Spleen (tissue), 11 donors: ENCODE results near the gene OIP5. TPM values are rescaled to one million over a fixed set of nuclear protein-coding genes. Genes with fewer than 3 reads are reported as not detected.

Source experiments
- DNase-seq: peaks from one replicate; pipeline ENCODE4 v3.0.0-alpha.2; 2020
- H3K27ac ChIP-seq, 8 donors: fragments of 200-600 bp; sonication (generic) in 7 of 8; 1 replicate in 4 of 8; 2 replicates in 4 of 8; pipeline versions ENCODE4 v1.5.0 to v1.8.0; 2016 to 2021; ENCODE audit warnings: inconsistent platforms in 4 of 8, mild to moderate bottlenecking in 4 of 8, moderate library complexity in 1 of 8
- H3K27me3 ChIP-seq, 7 donors: fragments of 200-600 bp; sonication (generic) in 6 of 7; replicated peaks in 1 of 7; 1 replicate in 4 of 7; 2 replicates in 3 of 7; pipeline versions ENCODE4 v1.5.0 to v1.8.0; 2016 to 2021; ENCODE audit warnings: inconsistent platforms in 3 of 7, mild to moderate bottlenecking in 1 of 7
- H3K36me3 ChIP-seq, 6 donors: fragments of 200-600 bp; sonication (generic) in 5 of 6; 1 replicate in 4 of 6; 2 replicates in 2 of 6; pipeline versions ENCODE4 v1.5.0 to v1.8.0; 2016 to 2021; ENCODE audit warnings: inconsistent platforms in 2 of 6
- H3K4me1 ChIP-seq, 6 donors: fragments of 200-600 bp; sonication (generic) in 5 of 6; 1 replicate in 3 of 6; 2 replicates in 3 of 6; pipeline versions ENCODE4 v1.5.0 to v1.8.0; 2016 to 2021; ENCODE audit warnings: inconsistent platforms in 3 of 6
- H3K4me3 ChIP-seq, 8 donors: fragments of 200-600 bp; sonication (generic) in 7 of 8; 1 replicate in 4 of 8; 2 replicates in 4 of 8; pipeline versions ENCODE4 v1.5.0 to v1.8.0; 2016 to 2021; ENCODE audit warnings: inconsistent platforms in 4 of 8, mild to moderate bottlenecking in 4 of 8, moderate library complexity in 2 of 8
- H3K9me3 ChIP-seq, 8 donors: fragments of 200-600 bp; sonication (generic) in 7 of 8; 1 replicate in 4 of 8; 2 replicates in 4 of 8; pipeline versions ENCODE4 v1.5.0 to v1.8.0; 2016 to 2021; ENCODE audit warnings: inconsistent platforms in 4 of 8
- POLR2A ChIP-seq, 3 donors: fragments of 450-650 bp; IDR thresholded peaks; one replicate each; pipeline ENCODE4 v1.5.1; 2017; ENCODE audit warnings: antibody characterized with exemption in 3 of 3, mild to moderate bottlenecking in 1 of 3
- POLR2AphosphoS5 ChIP-seq, 3 donors: sonication (generic); formaldehyde crosslinking; IDR thresholded peaks; one replicate each; pipeline ENCODE4 v1.5.1; 2017; ENCODE audit warnings: antibody characterized with exemption in 3 of 3
- WGBS, 5 donors: extraction: QIAGEN DNeasy Blood & Tissue Kit in 3 of 5; methylation state at CpG; one replicate each; pipeline versions ENCODE4 v1.1.5 to v1.1.7; 2013 to 2018; 5-methylcytosine and 5-hydroxymethylcytosine counted together
- intact Hi-C: fragments of 100-400 bp; cut with DNase I; formaldehyde crosslinking; loops from one replicate; pipeline ENCODE4 v1.15.0; 2023; ENCODE audit warnings: low total_unique reads
- polyA plus RNA-seq, 3 donors: library from polyadenylated mRNA; stranded (reverse); fragments of 200-250 nt; gene quantifications; one replicate each; pipeline ENCODE4 v1.2.1, GENCODE V29; 2013
- total RNA-seq, 7 donors: library from RNA; depleted of rRNA in 3 of 7; stranded (reverse); fragments of >200 nt in 3 of 7; fragmentation: NEBNext Ultra II Directional in 4 of 7; extraction: Animal tissue kit (Norgen Biotek cat#: 25700) in 4 of 7; gene quantifications; one replicate each; pipeline versions ENCODE4 v1.1.0 to v1.2.1, GENCODE V29; 2016 to 2021
- TF ChIP-seq, protein P1 (sequence below), 11 experiments: fragments of 200-600 bp in 7 of 11; fragments of 450-650 bp in 4 of 11; sonication (generic) in 4 of 11; IDR thresholded peaks in 8 of 11; conservative IDR thresholded peaks in 3 of 11; 1 replicate in 7 of 11; 2 replicates in 4 of 11; pipeline versions ENCODE4 v1.4.0 to v1.8.0; 2016 to 2021; ENCODE audit warnings: antibody characterized with exemption in 11 of 11, inconsistent platforms in 4 of 11, mild to moderate bottlenecking in 1 of 11
- donor health status: healthy with polysubstance abuse.
- donor health status: DM: no; HTN: no; CAD: no; lungs with moderate emphysema.
- donor health status: DM: no; HTN: no; CAD: no.
- donor health status: Bipolar disorder and iron deficiency.
- donor health status: healthy.
- donor health status: DM: no; HTN: no; CAD: no.
- donor health status: DM: yes; HTN: yes; CAD: no.

Gene OIP5
- total and polyA plus RNA-seq, 10 donors = 1.1 to 6.0 (median 2.3) TPM; not detected in 1

DNA sequence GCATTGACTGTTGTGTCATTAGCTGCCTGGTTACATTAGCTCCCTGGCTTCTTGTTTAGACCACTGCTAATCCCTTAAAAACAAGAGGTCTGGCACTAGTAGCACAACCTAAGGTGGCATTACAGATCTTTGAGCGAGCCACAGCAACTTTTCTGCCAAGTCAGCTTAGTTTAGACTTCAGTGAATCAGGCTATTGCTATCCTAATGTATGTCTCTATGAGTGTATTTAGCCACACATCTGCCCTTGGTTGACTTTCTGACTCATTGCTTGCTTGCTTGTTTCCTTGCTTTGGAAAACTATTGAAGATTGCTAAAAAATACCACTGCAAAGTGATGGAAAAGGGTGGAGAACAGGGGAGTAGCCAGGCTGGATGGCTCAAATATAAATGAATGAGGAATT, 51.2 kb downstream of the OIP5 start:
- TF ChIP-seq, protein P1, sequence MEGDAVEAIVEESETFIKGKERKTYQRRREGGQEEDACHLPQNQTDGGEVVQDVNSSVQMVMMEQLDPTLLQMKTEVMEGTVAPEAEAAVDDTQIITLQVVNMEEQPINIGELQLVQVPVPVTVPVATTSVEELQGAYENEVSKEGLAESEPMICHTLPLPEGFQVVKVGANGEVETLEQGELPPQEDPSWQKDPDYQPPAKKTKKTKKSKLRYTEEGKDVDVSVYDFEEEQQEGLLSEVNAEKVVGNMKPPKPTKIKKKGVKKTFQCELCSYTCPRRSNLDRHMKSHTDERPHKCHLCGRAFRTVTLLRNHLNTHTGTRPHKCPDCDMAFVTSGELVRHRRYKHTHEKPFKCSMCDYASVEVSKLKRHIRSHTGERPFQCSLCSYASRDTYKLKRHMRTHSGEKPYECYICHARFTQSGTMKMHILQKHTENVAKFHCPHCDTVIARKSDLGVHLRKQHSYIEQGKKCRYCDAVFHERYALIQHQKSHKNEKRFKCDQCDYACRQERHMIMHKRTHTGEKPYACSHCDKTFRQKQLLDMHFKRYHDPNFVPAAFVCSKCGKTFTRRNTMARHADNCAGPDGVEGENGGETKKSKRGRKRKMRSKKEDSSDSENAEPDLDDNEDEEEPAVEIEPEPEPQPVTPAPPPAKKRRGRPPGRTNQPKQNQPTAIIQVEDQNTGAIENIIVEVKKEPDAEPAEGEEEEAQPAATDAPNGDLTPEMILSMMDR (IDR thresholded peaks at IDR 0.05 in 8 of 11, conservative IDR thresholded peaks at IDR 0.05 in 3 of 11) = no peak
- TF ChIP-seq POLR2AphosphoS5 (IDR thresholded peaks at IDR 0.05) = no peak
- TF ChIP-seq POLR2A (IDR thresholded peaks at IDR 0.05) = no peak
- H3K27ac ChIP-seq = no peak overlapping the region
- H3K36me3 ChIP-seq = peaks cover 0 to 61% (median 19%) of the 10 kb centered on the region in 6 donors
- no peak overlapping the region for H3K4me3 ChIP-seq
- no peaks in the 10 kb centered on the region for H3K27me3 ChIP-seq
- intact Hi-C loops = no loop called here
- peaks cover 4 to 27% (median 24%) of the 10 kb centered on the region in 6 donors for H3K4me1 ChIP-seq
- 80 to 100% (median 95%) methylated on average over 1 of the region's 1 CpG for WGBS, 5 donors
- H3K9me3 ChIP-seq = no peaks in the 10 kb centered on the region
- DNase-seq = no peak

DNA sequence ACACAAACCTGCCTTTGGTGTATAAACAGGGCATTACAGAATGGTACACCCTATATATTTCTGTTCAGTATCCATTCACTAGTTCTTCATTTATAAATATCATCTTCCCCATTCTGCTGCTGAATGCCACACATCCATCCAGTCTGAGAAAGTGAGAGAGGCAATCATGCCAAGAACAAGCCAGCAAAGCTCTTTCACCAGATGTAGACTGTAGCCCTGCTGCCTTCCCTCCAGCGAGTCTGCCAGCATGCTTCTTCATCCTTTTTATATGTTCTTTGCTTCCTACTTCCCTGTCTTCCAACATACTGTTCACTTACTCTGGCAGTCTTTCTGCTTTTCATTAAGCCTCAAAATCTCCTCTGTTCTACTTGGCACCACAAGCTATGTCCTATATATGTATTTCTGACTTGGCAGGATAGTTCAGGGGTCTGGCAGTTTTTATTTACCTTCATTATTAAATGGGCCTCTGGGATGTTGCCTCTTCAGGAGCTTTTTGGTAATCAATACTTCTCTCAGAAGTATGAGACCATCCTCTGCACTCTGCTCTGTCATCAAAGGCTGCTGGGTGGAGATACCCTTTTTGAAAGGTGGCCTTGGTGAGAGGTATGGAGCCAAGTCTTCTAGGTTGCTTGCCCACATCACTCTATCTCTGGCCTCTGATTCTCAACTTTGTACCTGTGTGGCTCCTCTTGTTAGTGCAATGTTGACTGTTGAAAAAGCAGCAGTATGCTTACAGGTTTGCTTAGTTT, 52.7 kb downstream of the OIP5 start:
- H3K27ac ChIP-seq = no peak overlapping the region
- H3K9me3 ChIP-seq = no peaks in the 10 kb centered on the region
- no peak for DNase-seq
- H3K36me3 ChIP-seq = peaks cover 0 to 65% (median 21%) of the 10 kb centered on the region in 6 donors
- 79 to 86% (median 82%) methylated on average over 1 of the region's 1 CpG for WGBS, 5 donors
- intact Hi-C loops = no loop called here
- TF ChIP-seq POLR2A (IDR thresholded peaks at IDR 0.05) = no peak
- H3K27me3 ChIP-seq = no peaks in the 10 kb centered on the region
- no peak overlapping the region for H3K4me3 ChIP-seq
- H3K4me1 ChIP-seq = peaks cover 0 to 12% (median 9%) of the 10 kb centered on the region in 6 donors

DNA sequence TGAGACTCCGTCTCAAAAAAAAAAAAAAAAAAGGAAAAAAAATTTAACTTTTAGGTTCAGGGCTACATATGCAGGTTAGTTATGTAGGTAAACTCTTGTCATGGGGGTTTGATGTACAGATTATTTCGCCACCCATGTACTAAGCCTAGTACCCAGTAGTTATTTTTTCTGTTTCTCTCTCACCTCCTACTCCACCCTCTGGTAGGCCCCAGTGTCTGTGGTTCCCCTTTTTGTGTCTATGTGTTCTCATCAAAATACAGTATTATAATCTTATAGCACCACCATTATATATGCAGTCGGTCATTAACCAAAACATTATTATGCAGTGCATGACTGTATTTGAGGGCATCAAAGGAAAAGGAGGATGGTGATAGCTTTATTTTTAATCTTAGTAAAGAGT, 54.1 kb downstream of the OIP5 start:
- intact Hi-C loops = no loop called here
- no peak overlapping the region for H3K4me3 ChIP-seq
- H3K4me1 ChIP-seq = peaks cover 0 to 5% (median 5%) of the 10 kb centered on the region in 6 donors
- peaks cover 0 to 79% (median 30%) of the 10 kb centered on the region in 6 donors for H3K36me3 ChIP-seq
- H3K27ac ChIP-seq = no peak overlapping the region
- no peaks in the 10 kb centered on the region for H3K9me3 ChIP-seq
- no peak for DNase-seq
- no peaks in the 10 kb centered on the region for H3K27me3 ChIP-seq
- WGBS, 5 donors = 85 to 95% (median 86%) methylated on average over 3 of the region's 3 CpGs
- TF ChIP-seq POLR2A (IDR thresholded peaks at IDR 0.05) (no peak), POLR2AphosphoS5 (IDR thresholded peaks at IDR 0.05) (no peak)
- TF ChIP-seq, protein P1 (IDR thresholded peaks at IDR 0.05 in 8 of 11, conservative IDR thresholded peaks at IDR 0.05 in 3 of 11) = no peak

DNA sequence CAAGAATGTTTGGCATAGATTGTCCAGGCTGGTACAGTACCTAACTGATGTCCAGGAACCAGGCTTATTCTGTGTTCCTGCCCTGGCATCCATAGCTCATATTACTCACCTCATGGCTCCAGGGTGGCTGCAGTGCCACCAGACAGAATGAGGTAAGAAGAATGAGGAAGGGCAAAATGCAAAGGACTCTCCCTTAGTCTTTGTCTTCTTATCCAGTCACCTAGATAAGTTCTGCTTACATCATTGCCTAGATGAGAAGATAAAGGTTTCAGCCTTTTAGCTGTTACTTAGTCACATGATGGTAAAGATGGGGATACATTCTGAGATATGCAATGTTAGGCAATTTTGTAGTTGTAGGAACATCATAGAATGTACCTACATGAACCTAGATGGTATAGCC, 55.6 kb downstream of the OIP5 start:
- Histone ChIP-seq H3K4me3 (no peak overlapping the region), H3K27ac (no peak overlapping the region), H3K4me1 (no peaks in the 10 kb centered on the region), H3K9me3 (no peaks in the 10 kb centered on the region), H3K27me3 (no peaks in the 10 kb centered on the region), H3K36me3 (peaks cover 0 to 94% (median 34%) of the 10 kb centered on the region in 6 donors)
- no peak for DNase-seq
- intact Hi-C loops = no loop called here
- TF ChIP-seq POLR2A (IDR thresholded peaks at IDR 0.05) (no peak), POLR2AphosphoS5 (IDR thresholded peaks at IDR 0.05) (no peak)
- TF ChIP-seq, protein P1 (IDR thresholded peaks at IDR 0.05 in 8 of 11, conservative IDR thresholded peaks at IDR 0.05 in 3 of 11) = no peak
